SIG-M5 treated with dmso at 0.1 percent for 504 hours (cell line): ENCODE measurements around the gene ANXA10.
A peak's percentile ranks its signal among the peaks of the same experiment; 100 is the strongest.
"Not testable (repeated sequence)": the region's sequence is repeated elsewhere in the genome, so short reads cannot be mapped to it uniquely, and the experiment has no call there.

Experiments used
- DNase-seq: peaks from one replicate; lab custom pipeline; 2025; ENCODE audit not compliant: unreplicated experiment; lab: John Stamatoyannopoulos, UW

ANXA10 gene

GRCh38 chr4:168118116-168118655 lies 25.8 kb downstream of the ANXA10 start:
- peak; percentile 23 for DNase-seq

- no peak for DNase-seq
Measured at GRCh38 chr4:168119100-168119499, 26.8 kb downstream of the ANXA10 start.

- DNase-seq, result no peak
Measured at GRCh38 chr4:168119890-168120289, 27.6 kb downstream of the ANXA10 start.

GRCh38 chr4:168120811-168121210 lies 28.5 kb downstream of the ANXA10 start:
- DNase-seq, result no peak

DNA sequence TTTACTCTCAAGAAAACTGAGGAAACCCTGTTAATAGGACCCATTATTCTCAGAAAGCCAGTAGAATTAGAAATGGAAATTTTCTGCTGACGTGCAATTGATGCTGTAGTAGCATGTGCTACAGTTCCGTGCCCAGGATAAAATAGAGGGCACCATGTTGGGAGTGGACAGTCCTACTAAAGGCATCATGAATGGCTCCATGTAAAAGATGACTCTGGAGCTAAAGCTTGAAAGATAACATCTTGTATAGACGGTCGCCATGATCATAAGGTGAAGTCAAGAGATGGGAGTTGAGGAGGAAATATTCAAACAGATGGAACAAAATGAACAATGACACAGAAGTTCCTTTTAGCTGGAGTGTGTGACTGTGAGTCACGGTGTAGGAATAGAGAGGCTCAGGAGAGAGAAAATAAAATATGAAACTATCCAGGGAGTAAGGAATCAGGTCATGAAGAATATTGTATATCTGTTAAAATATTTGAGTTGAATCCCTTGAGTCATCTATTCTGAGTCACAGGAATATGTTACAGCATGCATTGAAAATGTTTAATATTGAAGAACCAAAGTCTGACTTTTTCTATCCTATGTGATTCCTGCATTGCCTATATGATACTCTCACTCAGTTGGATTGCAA lies 31.8 kb downstream of the ANXA10 start:
- no peak for DNase-seq

GRCh38 chr4:168126952-168127351 lies 34.6 kb downstream of the ANXA10 start:
- no peak for DNase-seq

DNA sequence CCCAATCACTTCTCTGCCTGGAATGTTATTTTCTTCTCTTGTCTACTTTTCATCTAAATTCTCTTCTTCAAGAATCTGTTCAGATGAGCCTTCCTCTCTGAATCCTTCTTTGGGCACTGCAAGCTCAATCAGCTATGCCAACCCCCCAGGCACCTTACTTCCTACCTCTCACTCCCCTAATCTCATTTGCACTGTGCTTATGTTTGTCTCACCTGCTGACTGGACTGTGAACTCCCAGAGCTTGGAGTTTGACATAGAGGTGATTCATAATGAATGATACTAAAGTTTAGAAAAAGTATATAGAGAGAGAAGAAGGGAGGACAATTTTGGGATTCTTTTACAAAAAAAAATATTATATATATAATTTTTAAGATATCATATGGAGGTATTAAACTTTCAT lies 36.3 kb downstream of the ANXA10 start:
- DNase-seq, result no peak

DNA sequence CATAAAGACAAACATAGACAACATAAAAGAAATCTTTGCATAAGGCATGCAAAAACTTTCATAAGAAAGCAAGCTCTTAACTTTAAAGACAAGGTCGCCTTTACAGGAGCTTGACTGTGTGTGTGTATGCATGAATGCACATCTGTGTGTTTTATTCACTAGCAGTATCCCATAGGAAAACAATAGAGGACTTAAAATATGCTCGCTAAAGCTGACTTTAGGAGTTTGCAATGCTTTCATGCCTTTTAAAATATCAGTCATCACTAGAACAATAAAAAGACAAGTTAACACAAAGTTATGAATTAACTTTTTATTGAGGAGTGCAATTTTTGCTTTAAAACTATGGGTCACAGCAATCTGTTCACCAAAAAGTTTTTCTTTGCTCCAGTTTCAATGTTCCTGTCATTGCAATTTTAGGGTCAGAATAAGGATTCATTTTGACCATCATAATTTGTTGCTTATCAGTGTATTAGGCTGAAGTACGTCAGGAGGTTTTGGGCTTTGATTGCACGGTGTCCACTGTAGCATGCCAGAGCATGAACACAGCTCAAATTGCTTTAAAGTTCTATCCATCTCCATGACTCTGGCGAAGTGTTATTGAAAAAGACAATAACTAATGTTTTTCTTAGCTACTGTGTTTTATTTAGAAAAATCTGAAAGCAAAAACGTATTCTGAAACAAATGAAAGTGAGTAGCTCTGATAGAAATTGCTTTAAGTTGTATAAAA lies 36.9 kb downstream of the ANXA10 start:
- DNase-seq, result no peak

- DNase-seq, result no peak
Measured at GRCh38 chr4:168129802-168130201, 37.5 kb downstream of the ANXA10 start.

GRCh38 chr4:168131196-168131595 lies 38.9 kb downstream of the ANXA10 start:
- no peak for DNase-seq

DNA sequence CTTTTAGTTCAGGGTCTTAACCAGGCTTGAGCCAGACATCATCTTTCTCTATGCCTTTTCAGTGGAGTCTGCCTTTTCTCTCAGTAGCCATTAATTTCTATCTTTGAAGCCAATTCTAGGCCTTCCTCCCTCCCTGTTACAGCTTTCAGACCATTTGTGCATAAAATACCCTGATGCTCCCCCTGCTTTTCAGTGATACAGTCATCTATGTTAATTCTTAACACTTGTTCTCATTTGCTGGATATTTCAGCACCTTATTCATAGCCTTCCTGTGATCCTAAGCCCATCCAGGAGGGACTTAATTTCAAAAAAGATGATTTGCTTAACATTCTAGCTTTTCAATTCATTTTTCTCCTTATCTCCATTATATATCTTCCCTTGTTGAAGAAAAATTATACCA lies 42.3 kb downstream of the ANXA10 start:
- no peak for DNase-seq

- not testable (repeated sequence) for DNase-seq
Measured at GRCh38 chr4:168135860-168136259, 43.5 kb downstream of the ANXA10 start.

DNA sequence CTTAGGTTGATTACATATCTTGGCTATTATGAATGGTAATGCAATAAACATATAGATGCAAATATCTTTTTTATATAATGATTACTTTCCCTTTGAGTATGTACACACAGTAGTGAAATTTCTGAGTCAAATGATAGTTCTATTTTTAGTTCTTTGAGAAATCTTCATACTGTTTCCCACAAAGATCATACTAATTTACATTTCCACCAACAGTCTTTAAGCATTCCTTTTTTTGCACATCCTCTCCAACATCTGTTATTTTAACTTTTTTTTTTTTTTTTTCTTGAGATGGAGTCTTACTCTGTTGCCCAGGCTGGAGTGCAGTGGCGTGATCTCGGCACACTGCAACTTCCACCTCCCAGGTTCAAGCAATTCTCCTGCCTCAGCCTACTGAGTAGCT lies 45.4 kb downstream of the ANXA10 start:
- not testable (repeated sequence) for DNase-seq

DNA sequence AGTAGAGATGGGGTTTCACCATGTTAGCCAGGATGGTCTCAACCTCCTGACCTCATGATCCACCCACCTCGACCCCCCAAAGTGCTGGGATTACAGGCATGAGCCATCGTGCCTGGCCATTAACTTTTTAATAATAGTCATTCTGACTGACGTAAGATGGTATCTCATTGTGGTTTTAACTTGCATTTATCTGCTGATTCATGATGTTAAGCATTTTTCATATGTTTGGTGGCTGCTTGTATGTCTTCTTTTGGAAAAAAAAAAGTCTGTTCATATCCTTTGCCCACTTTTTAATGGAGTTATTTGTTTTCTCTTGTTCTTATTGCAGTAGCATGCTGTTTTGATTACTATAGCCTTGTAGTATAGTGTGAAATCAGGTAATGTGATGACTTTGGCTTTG lies 45.8 kb downstream of the ANXA10 start:
- no peak for DNase-seq

DNA sequence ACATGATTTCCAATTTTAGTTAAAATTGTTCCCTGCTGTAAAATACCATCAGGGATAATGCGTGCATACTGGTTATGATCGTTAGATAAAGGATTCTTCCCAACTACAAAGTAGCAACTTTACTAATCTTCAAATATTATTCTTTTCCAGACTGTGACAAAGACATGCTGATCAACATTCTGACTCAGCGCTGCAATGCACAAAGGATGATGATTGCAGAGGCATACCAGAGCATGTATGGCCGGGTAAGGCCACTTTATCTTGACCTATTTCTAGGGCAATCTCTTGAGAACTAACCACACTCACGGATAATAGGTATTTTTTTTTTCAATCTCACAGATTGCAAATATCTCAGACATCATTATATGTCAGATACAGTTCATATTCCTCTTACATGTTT lies 47.0 kb downstream of the ANXA10 start:
- DNase-seq, result no peak

GRCh38 chr4:168141733-168142132 lies 49.4 kb downstream of the ANXA10 start:
- no peak for DNase-seq

GRCh38 chr4:168143601-168144000 lies 51.3 kb downstream of the ANXA10 start:
- no peak for DNase-seq

DNA sequence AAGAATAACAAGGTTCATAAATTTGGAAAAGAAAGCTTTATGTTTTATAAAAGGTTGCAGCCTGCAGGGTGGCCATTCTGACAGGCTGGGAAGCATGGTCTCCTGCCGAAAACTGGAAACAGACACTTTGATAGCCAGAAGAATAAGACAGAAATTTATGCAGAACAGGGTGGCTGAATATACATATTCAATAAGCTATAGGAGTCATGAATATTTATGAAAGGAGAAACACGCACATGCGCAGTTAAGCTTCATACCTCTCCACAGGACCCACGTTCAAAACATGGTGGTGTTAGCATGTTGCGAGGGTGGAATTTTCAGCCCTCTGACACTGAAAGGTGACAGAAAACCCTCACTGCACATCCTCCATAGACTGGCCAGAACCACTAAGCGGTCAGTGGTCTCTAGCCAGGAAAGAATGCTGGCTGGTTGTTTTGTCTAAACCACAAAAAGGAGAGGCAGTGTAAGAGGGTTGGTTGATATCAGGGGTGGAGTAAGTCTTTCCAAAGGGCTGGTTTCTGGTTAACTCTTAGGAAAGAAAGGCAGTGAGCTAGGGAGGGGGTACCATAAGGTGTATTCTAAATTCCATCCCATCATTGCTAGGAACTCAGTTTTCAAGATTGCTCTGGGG lies 58.2 kb downstream of the ANXA10 start:
- no peak for DNase-seq

GRCh38 chr4:168151327-168151726 lies 59.0 kb downstream of the ANXA10 start:
- DNase-seq, result no peak

DNA sequence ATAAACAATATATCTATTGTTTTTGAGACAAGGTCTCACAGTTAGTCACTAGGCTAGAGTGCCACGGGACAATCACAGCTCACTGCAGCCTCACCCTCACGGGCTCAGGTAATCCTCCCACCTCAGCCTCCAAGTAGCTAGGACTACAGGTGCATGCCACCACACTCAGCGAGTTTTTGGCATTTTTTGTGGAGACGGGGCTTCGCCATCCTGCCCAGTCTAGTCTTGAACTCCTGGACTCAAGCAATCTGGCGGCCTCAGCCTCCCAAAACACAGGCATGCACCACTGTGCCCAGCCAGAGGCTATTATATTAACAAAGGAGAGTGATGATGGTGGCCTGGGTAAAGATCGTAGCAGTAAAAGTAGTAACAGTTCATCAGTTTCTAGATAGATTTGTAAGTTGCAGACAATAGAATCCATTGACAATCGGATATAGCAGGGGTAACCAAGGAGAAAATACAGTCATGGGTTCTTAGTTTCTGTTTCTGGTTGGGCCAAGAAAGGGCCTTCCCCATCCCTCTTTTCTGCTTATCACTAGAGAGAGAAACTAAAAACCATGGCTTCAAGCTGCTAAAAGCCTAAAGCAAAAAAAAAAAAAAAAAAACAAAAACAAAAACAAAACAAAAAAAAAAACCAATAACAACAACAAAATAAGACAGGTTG lies 60.6 kb downstream of the ANXA10 start:
- no peak for DNase-seq

GRCh38 chr4:168153596-168154440 lies 61.5 kb downstream of the ANXA10 start:
- peak; percentile 59 for DNase-seq
